Esophagus squamous epithelium (tissue), 4 donors: ENCODE measurements around the gene ITGB6.

ENCODE experiments used
- CTCF ChIP-seq, 6 experiments: fragments of 450-650 bp in 4 of 6; fragments of 200-600 bp in 2 of 6; sonication (generic) in 2 of 6; IDR thresholded peaks; one replicate each; pipeline ENCODE4 v1.5.1; 2016 to 2019; ENCODE audit warnings: antibody characterized with exemption in 6 of 6, mild to moderate bottlenecking in 4 of 6, moderate library complexity in 4 of 6
- POLR2A ChIP-seq, 4 donors: fragments of 450-650 bp; IDR thresholded peaks; one replicate each; pipeline ENCODE4 v1.6.1; 2017; ENCODE audit warnings: antibody characterized with exemption in 4 of 4, mild to moderate bottlenecking in 4 of 4, moderate library complexity in 3 of 4

GRCh38 chr2:160114020-160114419, 86.1 kb downstream of the ITGB6 start:
- TF ChIP-seq CTCF (IDR thresholded peaks at IDR 0.05): no peak
- no peak for TF ChIP-seq POLR2A (IDR thresholded peaks at IDR 0.05)
